Stimulated activated CD4-positive, alpha-beta T cell treated with anti-CD3 and anti-CD28 coated beads, Interleukin-1b, Interleukin-23, amount 100 ng/mL, for 48 hours (primary cell): ENCODE measurements around the gene PMEPA1.

Experiments
- DNase-seq: peaks from one replicate; pipeline ENCODE4 v3.0.0-alpha.2; 2020

Gene PMEPA1

DNA sequence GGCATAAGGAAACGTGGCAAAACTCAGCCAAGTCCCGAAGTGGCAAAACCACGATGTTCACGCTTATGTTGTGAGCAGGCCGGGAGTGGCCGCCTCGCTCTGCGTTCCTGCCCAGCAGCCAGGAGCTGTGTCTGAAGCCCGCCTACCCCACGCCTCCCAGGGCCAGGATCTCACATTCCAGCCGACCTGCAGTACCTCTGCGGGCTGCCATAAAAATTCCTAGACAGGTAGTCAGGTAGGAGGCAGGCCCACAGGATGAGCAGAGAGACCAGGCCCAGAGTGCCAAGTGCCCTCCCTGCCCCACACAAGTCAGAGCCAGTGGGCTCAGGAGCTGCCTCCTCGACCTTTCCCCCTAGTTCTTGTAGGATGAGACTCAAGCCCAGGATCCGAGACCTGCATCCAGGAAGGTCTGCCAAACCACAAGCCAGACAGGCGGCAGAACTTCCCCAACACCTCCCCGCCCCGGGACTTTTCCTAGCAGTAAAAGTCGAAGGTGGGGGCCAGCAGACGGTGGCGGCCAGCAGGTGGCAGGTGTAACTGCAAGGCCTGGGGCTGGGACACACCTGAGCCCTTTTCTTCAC lies 16.7 kb downstream of the PMEPA1 start:
- no peak for DNase-seq

DNA sequence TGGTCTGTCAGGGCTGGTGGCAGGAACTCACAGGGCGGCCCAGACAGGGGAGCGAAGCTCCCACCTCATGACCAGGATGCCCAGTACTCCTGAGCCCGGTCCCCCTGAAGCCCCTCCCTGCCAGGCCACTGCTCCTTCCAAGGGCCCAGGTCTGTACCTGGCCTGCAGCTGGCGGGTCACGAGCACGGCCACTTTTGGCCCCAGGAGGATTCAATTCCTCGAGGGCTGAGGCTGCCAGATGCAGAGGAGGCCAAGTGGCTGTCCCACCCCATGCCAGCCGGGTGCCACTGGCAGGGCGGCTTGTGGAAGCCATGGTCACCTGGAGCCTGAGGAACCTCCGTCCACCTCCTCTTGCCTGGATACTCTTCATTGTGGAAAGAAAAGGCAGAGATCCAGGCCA lies 17.4 kb downstream of the PMEPA1 start:
- no peak for DNase-seq

DNA sequence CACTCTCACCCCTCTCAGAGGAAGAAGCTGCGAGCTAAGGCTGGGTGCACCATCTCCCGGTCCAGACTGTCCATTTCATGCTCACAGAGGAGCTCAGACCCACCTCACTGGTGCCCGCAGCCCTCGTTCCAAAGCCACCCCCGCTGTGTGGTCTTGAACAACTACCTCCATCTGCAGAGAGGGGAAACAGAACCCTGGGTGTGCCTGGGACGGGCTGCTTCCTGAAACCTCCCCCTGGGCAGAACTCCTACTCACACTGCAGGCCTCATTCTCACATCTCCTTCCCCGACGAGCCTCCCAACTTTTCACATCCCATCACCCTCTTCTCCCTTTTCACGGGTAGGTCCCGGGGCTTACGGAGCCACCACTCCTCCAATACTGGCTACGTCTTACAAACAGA lies 18.1 kb downstream of the PMEPA1 start:
- no peak for DNase-seq

DNA sequence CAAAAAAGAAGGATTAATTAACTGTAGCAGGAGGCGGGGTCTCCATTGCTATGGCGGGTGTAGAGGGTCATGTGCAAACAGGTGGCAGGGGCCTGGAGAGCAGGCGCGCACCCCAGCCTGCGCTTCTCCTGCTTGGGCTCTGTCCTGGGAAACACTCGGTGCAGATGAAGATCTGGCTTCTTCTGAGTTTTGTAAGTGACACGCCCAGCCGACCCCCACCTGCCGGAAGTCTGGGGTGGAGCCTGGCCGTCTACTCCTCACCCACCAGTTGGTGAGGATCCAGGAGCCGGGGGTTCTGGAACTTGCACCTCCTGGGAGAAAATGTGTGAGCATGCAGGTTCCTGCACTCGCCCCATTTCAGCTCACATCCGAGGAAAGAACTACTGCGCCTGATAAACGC lies 19.3 kb downstream of the PMEPA1 start:
- DNase-seq = no peak

DNA sequence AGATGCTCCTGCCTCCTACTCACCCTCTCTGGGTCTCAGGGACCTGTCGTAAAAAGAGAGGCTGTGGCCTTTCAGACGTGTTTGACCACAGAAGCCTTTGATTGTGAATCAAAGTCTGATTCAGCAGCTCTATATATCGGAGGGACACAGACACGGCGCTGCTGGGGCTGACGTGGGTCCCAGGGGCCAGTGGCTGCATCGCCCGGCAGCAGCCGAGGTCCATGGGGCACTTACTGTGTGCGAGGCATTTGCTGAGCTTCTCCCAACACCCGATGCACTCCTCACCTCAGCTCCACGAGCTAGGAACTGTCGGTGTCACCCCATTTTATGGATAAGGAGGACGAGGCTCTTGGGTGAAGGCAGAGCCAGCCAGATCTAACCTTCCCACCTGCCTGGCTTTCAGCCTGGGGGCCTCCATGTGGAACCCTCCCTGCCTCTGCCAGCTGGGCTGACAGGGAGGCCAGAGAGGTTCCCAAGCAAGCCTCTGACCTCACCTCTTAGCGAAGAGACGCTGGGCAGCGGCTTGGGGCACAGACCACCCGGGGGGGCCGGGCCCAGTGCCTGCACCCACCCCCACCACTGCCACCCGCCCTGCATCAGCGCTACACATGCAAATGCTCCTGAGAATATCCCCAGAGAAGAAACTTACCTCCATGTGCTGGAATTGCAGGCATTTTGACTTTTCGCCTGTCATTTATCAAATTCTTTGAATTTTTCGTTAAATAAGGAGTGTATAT lies 19.9 kb downstream of the PMEPA1 start:
- no peak for DNase-seq

DNA sequence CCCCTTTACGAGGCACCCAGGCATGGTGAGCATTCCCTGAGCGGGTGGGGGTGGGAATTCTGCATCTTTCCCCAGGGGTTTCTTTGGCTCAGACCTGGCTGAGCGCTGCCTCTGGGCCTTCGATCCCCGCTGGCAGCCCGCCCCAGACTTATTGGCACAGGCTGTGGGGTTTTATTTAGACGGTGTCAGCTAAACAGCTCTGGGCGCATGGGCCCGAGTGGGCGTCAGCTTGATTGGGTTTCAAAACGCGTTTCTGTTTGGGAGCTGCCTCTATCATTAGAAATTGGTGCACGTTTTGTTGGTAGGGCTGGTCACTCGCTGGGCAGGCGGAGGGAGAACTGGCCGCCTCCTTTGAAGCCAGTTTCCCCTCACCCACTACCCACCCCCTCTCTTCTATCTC lies 21.0 kb downstream of the PMEPA1 start:
- DNase-seq = no peak

DNA sequence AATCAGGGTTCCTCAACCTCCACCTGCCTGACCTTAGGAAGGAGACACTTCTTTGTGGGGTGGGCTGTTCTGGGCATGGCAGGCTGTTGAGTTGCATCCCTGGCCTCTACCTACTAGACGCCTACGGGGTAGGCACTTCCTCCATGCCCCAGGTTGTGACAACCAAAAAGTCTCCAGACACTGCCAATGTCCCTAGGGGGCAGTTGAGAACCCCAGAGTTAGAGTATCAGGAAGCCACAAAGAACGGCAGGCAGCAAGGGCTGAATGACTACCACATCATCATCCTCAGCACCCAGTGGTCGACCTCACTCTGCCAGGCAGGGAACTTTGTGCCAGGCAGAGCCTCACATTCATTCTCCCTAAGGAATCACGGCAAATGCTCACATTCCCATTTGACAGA lies 21.5 kb downstream of the PMEPA1 start:
- DNase-seq = no peak

DNA sequence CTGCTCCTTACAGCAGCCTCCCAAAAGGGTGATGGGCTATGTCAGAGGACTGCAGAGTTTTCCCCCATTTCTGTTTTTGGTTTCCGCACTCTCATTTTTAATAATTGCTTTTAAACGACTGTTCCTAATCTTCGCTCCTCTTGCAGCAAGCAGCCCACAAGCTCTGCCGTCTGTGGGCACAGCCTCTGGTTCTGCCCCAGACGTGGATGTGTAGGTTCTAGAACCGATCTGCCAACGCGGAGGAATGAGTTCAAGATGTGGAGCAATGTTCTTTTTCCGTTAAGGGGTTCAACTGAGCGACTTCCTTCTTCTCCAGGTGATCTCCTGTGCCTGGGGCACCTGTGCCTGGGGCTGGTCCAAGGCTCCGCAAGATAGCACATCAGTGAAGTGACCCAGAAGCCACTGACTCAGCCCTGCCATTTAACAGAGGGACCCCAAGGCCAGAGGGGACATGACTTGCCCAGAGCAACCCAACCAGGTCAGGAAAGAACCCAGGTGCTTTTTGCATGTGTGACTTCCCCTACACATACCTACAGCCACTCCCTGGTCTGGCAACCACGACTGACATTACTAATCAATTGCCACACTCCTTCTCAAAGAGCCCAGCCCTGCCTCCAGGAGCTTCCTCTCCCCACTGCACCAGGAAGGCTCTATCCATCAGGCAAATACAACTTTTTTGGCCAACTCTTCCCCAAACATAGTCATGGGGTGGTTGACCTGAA lies 22.7 kb downstream of the PMEPA1 start:
- DNase-seq = no peak

DNA sequence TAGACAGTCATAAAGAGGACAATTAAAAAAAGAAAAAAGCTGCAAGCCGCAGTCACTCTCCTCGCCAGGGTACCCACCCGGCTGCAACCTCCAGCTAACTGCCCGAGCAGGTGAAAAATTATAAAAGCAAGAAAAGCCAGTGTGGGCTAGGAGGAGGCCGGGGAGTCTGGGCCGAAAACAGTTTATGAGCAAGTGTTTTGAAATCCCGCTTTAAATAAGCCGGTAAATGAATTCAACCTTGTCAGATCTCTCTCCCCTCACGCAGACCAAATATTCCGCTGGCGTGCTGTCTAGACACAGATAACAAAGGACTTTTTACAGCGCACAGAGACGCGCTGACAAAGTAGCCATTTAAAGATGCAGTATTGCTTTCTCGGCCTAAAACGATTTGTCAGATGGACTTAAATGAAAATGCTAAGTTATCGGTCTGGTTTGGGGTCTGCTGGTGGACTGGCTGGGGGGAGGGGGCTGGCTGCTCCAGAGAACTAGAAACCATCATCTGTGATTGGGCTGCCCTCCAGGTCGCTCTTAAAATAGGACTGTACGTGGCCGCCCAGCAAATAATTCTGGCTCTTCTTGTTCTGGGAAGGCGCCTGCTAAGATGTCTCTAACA lies 24.6 kb downstream of the PMEPA1 start:
- DNase-seq = no peak

DNA sequence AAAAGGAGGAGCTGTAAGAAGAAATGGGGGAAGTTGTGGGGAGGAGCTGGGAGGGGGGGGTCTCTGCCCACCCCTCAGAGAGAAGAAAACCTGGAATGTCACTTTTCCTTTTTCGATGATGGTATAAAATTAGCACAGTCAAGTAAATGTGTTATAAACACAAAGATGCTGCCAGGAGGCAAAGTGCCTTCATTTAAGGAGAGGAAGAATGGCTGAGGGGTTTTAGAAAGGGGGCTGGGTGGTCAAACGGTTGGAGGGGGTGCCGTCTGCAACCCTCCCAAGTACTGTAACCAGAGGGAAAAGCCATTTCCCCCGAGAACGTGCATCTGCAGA lies 25.0 kb downstream of the PMEPA1 start:
- no peak for DNase-seq

DNA sequence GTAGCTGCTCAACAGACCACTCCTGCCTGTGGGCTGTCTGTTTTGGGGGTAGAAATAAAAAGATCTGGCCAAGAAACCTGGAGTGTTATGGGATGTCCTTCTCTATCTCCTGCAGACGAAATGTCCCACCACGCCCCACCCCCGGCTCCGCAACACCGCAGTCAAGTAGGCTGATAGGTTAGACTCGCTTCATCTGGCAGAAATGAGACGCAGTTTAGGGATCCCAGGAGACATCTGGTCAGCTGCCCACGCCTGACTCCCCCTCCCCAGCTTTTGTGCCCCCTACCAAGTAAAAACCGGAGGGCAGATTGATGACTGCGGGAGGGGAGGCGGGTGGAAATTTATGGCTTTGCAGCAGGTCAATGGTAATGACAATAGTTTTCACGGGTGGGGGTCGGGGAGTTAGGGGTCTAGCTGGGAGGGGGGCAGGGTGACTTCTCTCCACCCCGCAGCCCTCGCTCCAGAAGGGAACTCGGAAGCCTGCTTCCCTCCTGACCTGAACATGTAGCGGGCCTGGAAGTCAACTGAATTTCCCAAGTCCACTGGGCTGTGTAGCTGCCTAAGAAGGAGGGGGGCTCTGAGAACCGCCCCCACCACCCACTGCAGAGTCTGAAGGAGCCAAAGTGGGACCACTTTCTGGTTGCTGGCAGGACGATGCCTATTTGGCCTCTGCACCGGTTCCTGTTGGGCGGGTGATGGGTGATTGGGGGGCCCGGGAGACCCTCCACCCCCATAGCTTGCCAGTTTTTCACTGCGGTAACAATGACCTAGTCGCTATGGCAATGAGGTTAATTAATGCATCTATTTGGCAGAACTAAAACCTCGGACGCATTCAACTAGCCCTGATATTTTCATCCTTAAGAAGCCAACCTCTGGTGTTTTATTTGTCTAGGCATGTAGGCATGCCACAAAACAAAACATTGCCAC lies 25.7 kb downstream of the PMEPA1 start:
- no peak for DNase-seq

DNA sequence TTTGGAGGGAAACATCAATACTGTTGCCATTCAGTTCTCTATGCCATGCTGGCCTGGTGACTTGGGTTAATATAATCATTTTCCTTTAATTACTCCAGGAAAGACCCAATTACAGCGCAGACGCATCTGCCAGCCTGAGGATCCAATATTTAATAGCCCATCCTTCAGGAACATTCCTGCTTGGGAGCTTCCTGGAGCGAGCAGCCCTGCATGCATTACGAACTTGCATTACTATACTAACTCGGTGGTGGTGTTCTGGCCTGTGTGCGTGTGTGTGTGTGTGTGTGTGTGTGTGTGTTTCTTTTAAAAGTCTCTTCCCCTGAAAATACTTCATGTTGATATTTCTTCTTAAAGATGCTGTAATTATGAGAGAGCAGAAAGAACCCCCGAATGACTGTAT lies 26.5 kb downstream of the PMEPA1 start:
- DNase-seq = no peak

DNA sequence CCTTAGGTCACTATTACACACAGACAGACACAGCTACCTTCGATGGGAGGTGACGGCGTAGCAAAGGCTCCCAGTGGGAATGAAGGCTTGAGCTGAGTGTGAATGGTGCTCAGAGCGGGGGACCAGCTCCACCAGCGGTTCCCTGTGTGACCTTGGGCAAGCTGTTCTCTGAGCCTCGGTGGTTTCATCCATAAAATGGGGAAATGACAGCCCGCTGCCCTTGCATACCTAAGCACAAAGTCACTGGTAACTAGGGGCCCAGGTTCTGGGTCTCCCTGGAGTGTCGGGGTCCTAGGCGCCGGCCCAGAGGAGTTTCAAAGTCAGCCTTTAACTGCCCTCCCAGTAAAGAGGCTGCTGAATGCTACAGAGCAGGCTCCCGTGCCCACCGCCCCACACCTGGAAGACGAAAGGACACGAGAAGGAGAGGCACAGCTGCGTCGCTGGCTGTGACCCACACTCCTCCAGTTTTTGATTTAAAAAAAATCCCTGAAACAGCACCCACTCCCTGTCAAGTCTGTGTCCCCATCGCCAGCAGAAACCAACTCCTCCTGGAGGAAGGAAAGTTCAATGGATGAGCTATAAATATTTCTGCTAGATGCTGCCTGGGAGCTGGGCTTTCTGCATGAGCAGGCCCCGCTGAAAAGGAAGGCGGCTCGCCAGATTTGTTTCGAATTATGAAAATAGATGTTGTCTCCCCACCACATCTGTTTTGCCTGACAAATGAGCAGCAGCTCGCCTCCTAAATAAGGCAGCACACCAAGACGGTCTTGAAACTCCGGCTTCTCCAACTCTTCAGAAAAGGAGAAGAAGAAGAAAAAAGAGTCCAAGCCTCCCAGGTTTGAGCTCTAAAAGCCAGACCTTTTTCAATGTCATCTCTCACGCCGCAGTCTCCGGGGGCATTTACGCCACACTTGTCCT lies 27.4 kb downstream of the PMEPA1 start:
- no peak for DNase-seq

DNA sequence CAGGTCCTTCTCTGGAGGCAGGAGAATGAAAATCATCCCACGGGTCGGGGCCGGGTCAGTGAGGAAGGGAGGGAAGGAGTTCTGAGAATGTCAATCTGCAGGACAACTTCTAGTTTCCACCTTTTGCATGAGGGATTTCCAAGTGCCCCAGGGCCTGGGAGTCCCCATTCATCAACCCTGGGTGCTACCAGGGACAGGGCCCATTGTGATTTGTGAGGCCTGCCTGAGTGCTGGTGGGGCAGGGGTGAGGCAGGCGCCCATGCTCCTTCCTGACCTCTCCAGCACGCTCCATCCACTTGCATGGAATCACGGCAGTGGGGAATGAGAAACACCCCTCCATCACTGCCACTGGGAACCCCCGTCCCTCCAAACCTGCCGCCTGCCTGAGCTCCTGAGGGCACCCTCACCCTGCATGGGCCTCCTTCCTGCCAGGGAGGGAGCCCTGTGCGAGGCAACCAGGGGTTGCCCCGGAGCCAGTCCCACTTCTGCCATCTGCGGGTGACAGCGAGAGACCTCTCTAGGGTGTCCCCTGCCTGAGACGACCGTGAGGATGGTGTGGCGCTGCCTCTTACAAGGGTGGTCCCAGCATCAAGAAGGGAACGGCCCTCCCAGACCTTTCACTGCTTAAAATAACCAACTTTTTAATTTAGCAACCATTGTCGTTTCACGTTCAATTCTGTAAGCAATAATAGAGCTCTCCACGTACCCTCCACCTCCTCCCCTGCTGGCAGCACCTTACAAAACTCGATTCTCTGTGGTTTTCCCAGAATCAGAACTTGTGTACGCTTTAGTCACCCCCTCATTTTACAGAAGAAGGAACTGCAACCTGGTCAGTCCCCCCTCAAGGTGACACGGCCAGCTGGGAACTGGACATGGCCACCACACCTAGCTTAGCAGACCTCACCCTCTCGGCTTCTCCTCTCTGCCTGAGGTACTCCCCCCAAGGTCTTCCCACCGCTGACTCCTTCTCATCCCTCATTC lies 28.6 kb downstream of the PMEPA1 start:
- no peak for DNase-seq

DNA sequence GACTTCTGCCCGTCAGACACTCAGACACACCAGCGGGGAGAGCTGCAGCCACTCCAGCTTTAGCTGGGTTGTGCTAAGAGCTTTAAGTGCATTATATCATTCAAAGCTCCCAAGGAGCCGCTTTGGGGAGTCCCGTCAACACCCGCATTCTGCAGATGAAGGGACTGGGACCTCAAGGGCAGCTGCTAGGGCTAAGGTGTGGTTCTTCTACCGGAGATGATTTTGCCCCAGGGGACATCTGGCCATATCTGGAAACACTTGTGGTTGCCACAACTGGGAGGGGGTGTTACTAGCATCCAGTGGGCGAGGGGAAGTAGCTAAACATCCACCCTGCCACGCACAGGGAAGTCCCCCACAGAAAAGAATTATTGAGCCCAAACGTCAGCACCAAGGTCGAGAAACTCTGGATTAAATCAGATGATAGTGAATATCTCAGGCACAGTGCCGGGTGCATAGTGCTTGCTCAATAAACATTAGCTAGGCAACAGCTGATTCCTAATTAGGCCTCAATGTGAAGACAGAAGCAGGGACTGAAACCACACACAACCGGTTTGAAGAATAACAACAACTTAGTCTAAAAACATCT lies 29.6 kb downstream of the PMEPA1 start:
- DNase-seq = no peak

DNA sequence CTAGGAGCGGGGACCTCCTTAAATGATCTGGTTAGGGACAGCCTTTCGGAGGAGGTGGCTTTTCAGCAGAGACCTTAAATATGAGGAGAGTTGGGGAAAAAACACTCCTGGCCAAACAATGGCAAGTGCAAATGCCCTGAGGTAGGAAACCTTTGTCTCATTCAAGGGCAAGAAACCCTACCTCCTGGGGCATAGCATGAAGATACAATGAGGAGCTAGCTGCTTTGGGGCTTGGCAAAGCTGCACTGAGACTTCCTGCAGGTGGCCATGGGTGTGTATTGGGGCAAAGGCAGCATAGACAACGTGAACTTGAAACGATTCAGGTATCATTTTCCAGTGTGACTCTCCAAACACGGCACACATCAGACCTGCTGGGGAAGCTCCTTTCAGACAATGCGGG lies 30.7 kb downstream of the PMEPA1 start:
- no peak for DNase-seq

DNA sequence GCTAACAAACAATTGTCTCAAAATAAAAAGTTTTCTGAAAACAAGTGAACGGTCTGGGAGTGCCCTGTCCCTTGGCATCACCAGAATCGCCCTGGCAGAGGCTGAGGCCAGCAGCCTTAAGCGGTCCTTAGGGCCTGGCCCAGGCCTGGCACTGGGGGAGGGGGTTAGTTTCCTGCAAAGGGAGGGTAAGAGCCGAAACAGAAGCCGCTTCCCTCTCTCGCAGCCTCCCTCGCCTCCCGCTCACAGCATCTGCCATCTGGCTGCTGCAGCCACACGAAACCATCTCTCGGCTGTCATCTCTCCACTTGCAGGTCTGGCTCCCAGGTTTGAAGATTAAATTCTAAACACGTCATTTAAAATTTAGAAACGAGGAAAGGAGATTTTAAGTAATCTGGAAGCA lies 31.5 kb downstream of the PMEPA1 start:
- DNase-seq = no peak

DNA sequence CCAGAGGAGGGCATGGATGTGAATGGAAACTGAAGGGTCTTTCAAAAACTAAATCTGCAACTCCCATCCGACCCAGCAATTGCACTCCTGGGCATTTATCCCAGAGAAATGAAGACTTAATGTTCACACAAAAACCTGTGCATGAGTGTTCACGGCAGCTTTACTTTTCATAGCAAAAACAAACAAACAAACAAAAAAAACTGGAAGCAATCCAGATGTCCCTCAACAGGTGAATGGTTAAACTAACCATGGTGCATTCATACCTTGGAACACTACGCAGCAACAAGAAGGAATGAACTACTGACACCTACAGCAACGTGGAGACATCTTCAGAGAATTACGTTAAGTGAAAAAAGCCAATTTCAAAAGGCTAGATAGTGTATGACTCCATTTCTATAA lies 32.2 kb downstream of the PMEPA1 start:
- DNase-seq = no peak

DNA sequence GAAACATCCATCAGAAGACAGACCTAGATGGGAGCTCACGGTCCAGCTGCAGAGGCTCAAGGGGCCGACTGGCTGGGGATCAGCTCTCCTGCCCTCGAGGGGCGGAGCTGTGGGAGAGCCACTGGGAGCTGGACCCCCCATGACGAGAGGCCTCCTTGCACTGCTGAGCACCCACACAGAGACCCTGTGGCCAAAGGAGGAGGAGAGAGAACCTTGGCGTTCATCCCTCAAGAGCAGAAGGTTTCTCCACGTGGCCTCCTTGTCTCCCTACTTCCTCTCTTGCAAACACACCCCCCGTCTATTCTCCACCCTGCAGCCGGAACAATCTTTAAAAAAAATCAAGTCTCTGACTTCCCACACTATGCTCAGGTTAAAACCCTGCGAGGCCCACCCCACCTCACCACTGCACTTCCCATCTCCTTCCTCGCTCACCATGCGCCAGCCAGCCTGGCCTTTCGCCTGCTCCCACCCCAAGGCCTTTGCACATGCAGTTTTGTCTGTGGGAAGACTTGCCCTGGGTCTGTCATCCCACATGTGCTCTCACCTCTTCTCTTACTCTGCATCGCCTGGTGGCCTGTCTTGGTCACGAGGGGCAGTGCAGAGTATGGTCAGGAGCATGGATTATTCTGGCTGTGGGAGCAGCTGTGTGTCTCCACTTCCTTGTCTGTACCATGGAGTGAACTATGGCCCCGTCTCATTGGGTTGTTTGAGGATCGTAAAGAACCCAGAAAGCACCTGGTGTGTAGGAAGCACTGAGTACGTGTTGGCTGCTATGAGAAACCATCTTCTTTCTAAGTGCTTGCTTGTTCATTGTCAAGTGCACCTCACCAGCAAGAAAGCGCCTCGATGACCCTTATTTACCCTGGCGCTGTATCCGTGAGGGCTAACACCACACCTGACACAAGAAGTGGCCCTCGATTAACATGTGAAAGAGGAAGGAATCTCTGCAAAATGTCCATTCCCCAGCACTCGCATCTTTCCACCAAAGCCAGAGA lies 32.9 kb downstream of the PMEPA1 start:
- DNase-seq = no peak
